HG03108 (cell line): ENCODE data around the gene DBNDD2.

Experiments used
- ATAC-seq: cut with Tn5 transposase; IDR thresholded peaks from one replicate; pipeline ENCODE4 v1.9.1; 2021; ENCODE audit warnings: moderate library complexity; ENCODE audit not compliant: unreplicated experiment

The DBNDD2 gene

GRCh38 chr20:45448270-45448669, 40.2 kb downstream of the DBNDD2 start:
- ATAC-seq = no peak

- ATAC-seq = no peak
Measured at GRCh38 chr20:45449528-45449927, 41.4 kb downstream of the DBNDD2 start.

GRCh38 chr20:45450097-45450818, 42.2 kb downstream of the DBNDD2 start:
- no peak for ATAC-seq

GRCh38 chr20:45452238-45452637, 44.1 kb downstream of the DBNDD2 start:
- no peak for ATAC-seq

GRCh38 chr20:45452772-45453691, 44.9 kb downstream of the DBNDD2 start:
- no peak for ATAC-seq

- no peak for ATAC-seq
Measured at GRCh38 chr20:45456632-45457031, 48.5 kb downstream of the DBNDD2 start.

GRCh38 chr20:45459606-45460005, 51.5 kb downstream of the DBNDD2 start:
- ATAC-seq = no peak
